Measurements from ENCODE around the gene ZNF593.

- TF ChIP-seq GATA3 (IDR thresholded peaks at IDR 0.05; ENCODE audit: low read depth, low read length) (no peak), GATA2 (IDR thresholded peaks at IDR 0.05; ENCODE audit: low read depth, low read length) (no peak)
Measured at GRCh38 chr1:26182383-26182696, 12.6 kb downstream of the ZNF593 start.
